DMS114 treated with DMSO at 0.1 percent for 48 hours (cell line): ENCODE measurements around the gene DNAJC5.
"Not testable (repeated sequence)": the region's sequence is repeated elsewhere in the genome, so short reads cannot be mapped to it uniquely, and the experiment has no call there.

Experiments used
- DNase-seq: peaks from one replicate; lab custom pipeline; 2025; ENCODE audit not compliant: unreplicated experiment; lab: John Stamatoyannopoulos, UW

Gene DNAJC5

GRCh38 chr20:63952769-63953168 is 57.8 kb downstream of the DNAJC5 start:
- no peak for DNase-seq

GRCh38 chr20:63953764-63954429 is 59.0 kb downstream of the DNAJC5 start:
- DNase-seq = no peak

- no peak for DNase-seq
Observed at GRCh38 chr20:63955281-63955826, 60.4 kb downstream of the DNAJC5 start.

- DNase-seq = peak; percentile 74
Observed at GRCh38 chr20:63955827-63956663, 61.1 kb downstream of the DNAJC5 start, which contains the start of gene UCKL1. Gene UCKL1, minus strand, starts transcription at chr20:63956416. Its CDS starts 44 bp downstream, at chr20:63956372.

GRCh38 chr20:63956664-63957003 is 61.7 kb downstream of the DNAJC5 start:
- no peak for DNase-seq

GRCh38 chr20:63957004-63957689 is 62.2 kb downstream of the DNAJC5 start:
- DNase-seq = peak; percentile 22

- no peak for DNase-seq
Observed at GRCh38 chr20:63957690-63958441, 62.9 kb downstream of the DNAJC5 start.

- DNase-seq = no peak
Observed at GRCh38 chr20:63958471-63958870, 63.5 kb downstream of the DNAJC5 start.

- DNase-seq = no peak
Observed at GRCh38 chr20:63958964-63959698, 64.2 kb downstream of the DNAJC5 start.

GRCh38 chr20:63959699-63960075 is 64.8 kb downstream of the DNAJC5 start:
- no peak for DNase-seq

GRCh38 chr20:63960654-63961621 is 66.0 kb downstream of the DNAJC5 start:
- not testable (repeated sequence) for DNase-seq

GRCh38 chr20:63961664-63962425 is 66.9 kb downstream of the DNAJC5 start:
- no peak for DNase-seq

GRCh38 chr20:63962426-63963347 is 67.8 kb downstream of the DNAJC5 start:
- no peak for DNase-seq

- DNase-seq = no peak
Observed at GRCh38 chr20:63963348-63963741, 68.4 kb downstream of the DNAJC5 start.

- DNase-seq = no peak
Observed at GRCh38 chr20:63963784-63964301, 68.9 kb downstream of the DNAJC5 start.

- no peak for DNase-seq
Observed at GRCh38 chr20:63964412-63964811, 69.5 kb downstream of the DNAJC5 start.
